ENCODE data around the gene COASY. TPM values are rescaled to one million over a fixed set of nuclear protein-coding genes. Genes with fewer than 3 reads are reported as not detected.

Gene COASY
- total RNA-seq, 4 donors from 2014 or later = 42.1 to 95.4 (median 80.2) TPM

- Histone ChIP-seq H3K27ac (no peak overlapping the region), H3K4me3 (no peak overlapping the region), H3K27me3 (no peaks in the 10 kb centered on the region), H3K9me3 (no peaks in the 10 kb centered on the region), H3K4me1 (peaks cover 0 to 31% (median 10%) of the 10 kb centered on the region in 4 donors), H3K36me3 (peaks cover 0 to 31% (median 0%) of the 10 kb centered on the region in 3 donors)
- no peak for DNase-seq
- TF ChIP-seq POLR2A (IDR thresholded peaks at IDR 0.05) = no peak
- no peak for TF ChIP-seq CTCF (IDR thresholded peaks at IDR 0.05)
These were observed 47.1 kb upstream of the COASY start for GRCh38 chr17:42514867-42515266.

GRCh38 chr17:42517516-42517915, 44.4 kb upstream of the COASY start:
- peak overlapping the region; percentile 68 to 95 (median 86) for H3K27ac ChIP-seq
- no peaks in the 10 kb centered on the region for H3K9me3 ChIP-seq
- TF ChIP-seq CTCF (IDR thresholded peaks at IDR 0.05) = peak; percentile 93 to 98 (median 94)
- peak in 1 of 2 donors; percentile 18 for TF ChIP-seq POLR2A (IDR thresholded peaks at IDR 0.05)
- no peak overlapping the region for H3K4me3 ChIP-seq
- no peaks in the 10 kb centered on the region for H3K27me3 ChIP-seq
- H3K4me1 ChIP-seq = peaks cover 0 to 57% (median 15%) of the 10 kb centered on the region in 4 donors
- peaks cover 0 to 38% (median 0%) of the 10 kb centered on the region in 3 donors for H3K36me3 ChIP-seq
- peak; percentile 82 to 95 (median 89) for DNase-seq

- peaks cover 0 to 63% (median 15%) of the 10 kb centered on the region in 4 donors for H3K4me1 ChIP-seq
These were observed 43.7 kb upstream of the COASY start for GRCh38 chr17:42518046-42518754.

GRCh38 chr17:42518755-42519545, 43.0 kb upstream of the COASY start:
- TF ChIP-seq POLR2A (IDR thresholded peaks at IDR 0.05) (no peak), CTCF (IDR thresholded peaks at IDR 0.05) (no peak)
- peaks cover 0 to 34% (median 0%) of the 10 kb centered on the region in 3 donors for H3K36me3 ChIP-seq
- peak overlapping the region; percentile 68 to 95 (median 86) for H3K27ac ChIP-seq
- peak overlapping the region in 1 of 4 donors; percentile 4 for H3K4me3 ChIP-seq
- H3K27me3 ChIP-seq = no peaks in the 10 kb centered on the region
- peak in 2 of 3 donors; percentile 84 to 90 for DNase-seq
- H3K9me3 ChIP-seq = no peaks in the 10 kb centered on the region
- H3K4me1 ChIP-seq = peaks cover 0 to 63% (median 15%) of the 10 kb centered on the region in 4 donors

More at GRCh38 chr17:42518046-42518754, 43.7 kb upstream of the COASY start:
- peak in 2 of 3 donors; percentile 77 to 91 for DNase-seq
- Histone ChIP-seq H3K9me3 (no peaks in the 10 kb centered on the region), H3K27me3 (no peaks in the 10 kb centered on the region), H3K27ac (peak overlapping the region; percentile 68 to 95 (median 86)), H3K4me3 (peak overlapping the region in 1 of 4 donors; percentile 4), H3K36me3 (peaks cover 0 to 38% (median 0%) of the 10 kb centered on the region in 3 donors)
- TF ChIP-seq CTCF (IDR thresholded peaks at IDR 0.05) (peak in 2 of 6 experiments; percentile 2 to 7), POLR2A (IDR thresholded peaks at IDR 0.05) (no peak)

- Histone ChIP-seq H3K4me3 (no peak overlapping the region), H3K36me3 (peaks cover 0 to 25% (median 0%) of the 10 kb centered on the region in 3 donors), H3K9me3 (no peaks in the 10 kb centered on the region), H3K4me1 (peaks cover 0 to 63% (median 15%) of the 10 kb centered on the region in 4 donors), H3K27ac (peak overlapping the region; percentile 68 to 95 (median 86)), H3K27me3 (no peaks in the 10 kb centered on the region)
- peak; percentile 54 to 87 (median 66) for DNase-seq
- TF ChIP-seq POLR2A (IDR thresholded peaks at IDR 0.05) = no peak
- TF ChIP-seq CTCF (IDR thresholded peaks at IDR 0.05) = no peak
These were observed 42.1 kb upstream of the COASY start for GRCh38 chr17:42519546-42520491.
